ENCODE results near the gene MUC5AC.
"Not testable (repeated sequence)": the region's sequence is repeated elsewhere in the genome, so short reads cannot be mapped to it uniquely, and the experiment has no call there.

Gene MUC5AC

DNA sequence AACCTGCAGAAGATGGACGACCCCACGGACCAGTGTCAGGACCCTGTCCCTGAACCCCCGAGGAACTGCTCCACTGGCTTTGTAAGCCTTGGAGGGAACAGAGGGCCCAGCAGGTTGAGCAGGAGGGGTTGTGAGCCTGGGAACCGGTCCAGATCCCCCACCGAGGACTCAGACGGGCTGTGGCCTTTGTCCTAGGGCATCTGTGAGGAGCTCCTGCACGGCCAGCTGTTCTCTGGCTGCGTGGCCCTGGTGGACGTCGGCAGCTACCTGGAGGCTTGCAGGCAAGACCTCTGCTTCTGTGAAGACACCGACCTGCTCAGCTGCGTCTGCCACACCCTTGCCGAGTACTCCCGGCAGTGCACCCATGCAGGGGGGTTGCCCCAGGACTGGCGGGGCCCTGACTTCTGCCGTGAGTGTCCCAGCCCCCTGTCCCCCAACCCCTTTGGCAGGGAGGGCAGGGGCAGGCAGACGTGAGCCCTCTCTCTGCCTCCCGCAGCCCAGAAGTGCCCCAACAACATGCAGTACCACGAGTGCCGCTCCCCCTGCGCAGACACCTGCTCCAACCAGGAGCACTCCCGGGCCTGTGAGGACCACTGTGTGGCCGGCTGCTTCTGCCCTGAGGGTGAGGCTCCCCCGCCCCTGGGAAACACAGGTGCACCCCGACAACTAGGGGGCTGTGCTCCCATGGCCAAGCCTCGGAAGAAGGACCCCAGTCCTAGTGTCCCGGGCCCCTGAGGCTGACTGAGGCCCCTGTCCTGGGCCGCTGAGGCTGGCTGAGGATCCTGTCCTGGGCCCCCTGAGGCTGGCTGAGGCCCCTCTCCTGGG lies 6.4 kb downstream of the MUC5AC start:
- no peak for DNase-seq

DNA sequence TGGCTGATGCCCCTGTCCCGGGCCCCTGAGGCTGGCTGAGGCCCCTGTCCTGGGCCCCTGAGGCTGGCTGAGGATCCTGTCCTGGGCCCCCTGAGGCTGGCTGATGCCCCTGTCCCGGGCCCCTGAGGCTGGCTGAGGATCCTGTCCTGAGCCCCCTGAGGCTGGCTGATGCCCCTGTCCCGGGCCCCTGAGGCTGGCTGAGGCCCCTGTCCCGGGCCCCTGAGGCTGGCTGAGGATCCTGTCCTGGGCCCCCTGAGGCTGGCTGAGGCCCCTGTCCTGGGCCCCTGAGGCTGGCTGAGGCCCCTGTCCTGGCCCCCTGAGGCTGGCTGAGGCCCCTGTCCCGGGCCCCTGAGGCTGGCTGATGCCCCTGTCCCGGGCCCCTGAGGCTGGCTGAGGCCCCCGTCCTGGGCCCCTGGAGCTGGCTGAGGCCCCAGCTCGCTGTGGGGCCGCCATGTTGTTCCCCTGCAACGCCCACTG lies 7.1 kb downstream of the MUC5AC start:
- not testable (repeated sequence) for DNase-seq

DNA sequence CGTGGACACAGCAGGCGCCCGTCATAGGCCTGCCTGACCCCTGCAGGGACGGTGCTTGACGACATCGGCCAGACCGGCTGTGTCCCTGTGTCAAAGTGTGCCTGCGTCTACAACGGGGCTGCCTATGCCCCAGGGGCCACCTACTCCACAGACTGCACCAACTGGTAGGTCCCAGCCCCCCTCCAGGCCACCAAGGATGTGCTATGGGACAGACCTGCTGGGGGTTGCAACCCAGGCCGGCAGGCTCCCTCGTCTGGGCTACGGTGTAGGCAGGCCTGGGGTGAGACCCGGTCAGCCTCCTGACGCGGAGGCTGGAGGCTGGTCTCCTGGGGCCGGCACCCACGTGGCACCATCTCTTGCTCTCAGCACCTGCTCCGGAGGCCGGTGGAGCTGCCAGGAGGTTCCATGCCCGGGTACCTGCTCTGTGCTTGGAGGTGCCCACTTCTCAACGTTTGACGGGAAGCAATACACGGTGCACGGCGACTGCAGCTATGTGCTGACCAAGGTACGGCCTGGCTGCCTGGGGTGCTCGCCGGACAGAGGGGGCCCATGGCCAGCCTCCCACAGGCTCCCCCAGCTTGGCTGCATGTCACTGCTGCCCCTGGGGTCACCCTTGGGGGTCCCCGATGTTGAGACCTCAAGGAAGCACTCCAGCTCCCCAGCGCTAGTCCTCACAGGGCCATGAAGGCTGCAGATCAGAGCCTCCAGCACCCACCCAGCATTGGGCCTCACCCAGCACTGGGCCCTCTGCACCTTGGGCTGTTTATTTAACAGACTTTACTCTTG lies 7.7 kb downstream of the MUC5AC start:
- no peak for DNase-seq

DNA sequence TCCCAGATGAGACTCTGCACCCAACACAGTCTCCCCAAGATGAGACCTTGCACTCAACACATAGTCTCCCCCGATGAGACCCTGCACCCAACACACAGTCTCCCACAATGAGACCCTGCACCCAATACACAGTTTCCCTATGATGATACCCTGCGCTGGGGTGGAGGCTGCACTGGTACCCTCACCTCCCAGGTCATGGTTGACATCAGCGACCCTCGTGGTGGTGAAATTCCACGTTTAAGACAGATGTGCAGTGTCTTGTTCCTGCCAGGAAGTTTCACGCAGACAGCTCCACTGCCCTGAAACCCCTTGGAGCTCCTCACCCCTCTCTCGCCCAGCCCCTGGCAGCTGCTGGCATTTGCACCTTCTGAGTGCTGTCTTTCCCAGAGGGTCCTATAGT lies 9.5 kb downstream of the MUC5AC start:
- DNase-seq = no peak

DNA sequence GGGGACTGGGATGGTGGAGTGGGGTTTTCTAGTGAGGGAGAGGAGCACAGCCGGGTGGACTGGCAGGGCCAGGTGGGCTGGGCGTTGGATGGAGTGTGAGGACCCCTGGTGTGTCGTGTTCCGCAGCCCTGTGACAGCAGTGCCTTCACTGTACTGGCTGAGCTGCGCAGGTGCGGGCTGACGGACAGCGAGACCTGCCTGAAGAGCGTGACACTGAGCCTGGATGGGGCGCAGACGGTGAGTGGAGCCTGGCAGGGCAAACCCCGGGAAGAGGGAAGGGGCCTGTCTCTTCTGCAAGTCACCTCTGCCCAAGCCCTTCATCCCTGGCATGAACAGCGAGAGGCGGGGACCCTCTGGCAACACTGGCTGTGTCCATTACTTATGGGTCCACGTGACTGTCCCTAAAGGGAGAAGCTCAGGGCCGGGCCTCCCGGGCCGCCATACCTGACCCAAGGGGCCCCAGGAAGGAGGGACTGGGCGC lies 10.0 kb downstream of the MUC5AC start:
- DNase-seq = no peak

DNA sequence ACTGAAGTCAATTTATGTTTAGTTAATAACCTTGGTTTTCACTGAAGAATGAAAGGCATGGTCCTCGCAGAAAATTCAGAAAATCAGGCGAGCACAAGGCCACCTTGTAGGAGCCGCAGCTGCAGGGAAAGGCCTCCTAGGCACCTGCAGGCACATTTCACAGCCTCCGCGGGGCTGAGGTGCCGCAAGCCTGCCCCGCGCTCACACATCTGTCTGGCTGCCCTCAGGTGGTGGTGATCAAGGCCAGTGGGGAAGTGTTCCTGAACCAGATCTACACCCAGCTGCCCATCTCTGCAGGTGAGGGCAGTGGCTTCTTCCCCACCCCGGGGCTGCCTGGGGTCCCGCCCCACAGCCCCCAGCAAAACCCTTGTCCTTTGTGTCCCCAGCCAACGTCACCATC lies 10.5 kb downstream of the MUC5AC start:
- no peak for DNase-seq

DNA sequence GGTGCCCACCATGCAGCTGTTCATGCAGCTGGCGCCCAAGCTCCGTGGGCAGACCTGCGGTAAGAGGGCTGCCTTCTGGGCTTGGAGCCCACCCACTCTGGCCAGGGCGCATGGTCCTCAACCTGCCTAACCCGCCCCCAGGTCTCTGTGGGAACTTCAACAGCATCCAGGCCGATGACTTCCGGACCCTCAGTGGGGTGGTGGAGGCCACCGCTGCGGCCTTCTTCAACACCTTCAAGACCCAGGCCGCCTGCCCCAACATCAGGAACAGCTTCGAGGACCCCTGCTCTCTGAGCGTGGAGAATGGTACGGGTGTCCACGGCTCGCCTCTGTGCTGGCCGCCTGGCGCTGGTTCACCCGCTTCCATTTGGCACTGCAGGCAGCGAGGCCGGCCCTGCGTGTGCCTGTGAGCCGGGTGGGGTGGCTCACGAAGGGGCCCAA lies 11.0 kb downstream of the MUC5AC start:
- no peak for DNase-seq

DNA sequence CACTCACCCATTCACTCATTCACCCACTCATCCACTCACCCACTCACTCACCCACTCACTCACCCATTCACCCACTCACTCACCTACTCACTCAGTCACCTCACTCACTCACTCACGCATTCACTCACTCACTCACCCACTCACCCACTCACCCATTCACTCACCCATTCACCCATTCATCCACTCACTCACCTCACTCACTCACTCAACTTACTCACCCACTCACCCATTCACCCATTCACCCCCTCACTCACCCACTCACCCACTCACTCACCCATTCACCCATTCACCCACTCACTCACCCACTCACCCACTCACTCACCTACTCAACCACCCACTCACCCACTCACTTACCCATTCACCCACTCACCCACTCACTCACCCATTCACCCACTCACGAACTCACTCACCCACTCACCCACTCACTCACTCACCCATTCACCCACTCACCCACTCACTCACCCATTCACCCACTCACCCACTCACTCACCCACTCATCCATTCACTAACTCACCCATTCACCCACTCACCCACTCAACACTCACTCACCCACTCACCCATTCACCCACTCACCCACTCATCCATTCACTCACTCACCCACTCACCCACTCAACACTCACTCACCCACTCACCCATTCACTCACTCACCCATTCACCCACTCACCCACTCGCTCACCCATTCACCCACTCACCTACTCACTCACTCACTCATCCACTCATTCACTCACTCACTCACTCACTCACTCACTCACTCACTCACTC lies 13.7 kb downstream of the MUC5AC start:
- DNase-seq = no peak

DNA sequence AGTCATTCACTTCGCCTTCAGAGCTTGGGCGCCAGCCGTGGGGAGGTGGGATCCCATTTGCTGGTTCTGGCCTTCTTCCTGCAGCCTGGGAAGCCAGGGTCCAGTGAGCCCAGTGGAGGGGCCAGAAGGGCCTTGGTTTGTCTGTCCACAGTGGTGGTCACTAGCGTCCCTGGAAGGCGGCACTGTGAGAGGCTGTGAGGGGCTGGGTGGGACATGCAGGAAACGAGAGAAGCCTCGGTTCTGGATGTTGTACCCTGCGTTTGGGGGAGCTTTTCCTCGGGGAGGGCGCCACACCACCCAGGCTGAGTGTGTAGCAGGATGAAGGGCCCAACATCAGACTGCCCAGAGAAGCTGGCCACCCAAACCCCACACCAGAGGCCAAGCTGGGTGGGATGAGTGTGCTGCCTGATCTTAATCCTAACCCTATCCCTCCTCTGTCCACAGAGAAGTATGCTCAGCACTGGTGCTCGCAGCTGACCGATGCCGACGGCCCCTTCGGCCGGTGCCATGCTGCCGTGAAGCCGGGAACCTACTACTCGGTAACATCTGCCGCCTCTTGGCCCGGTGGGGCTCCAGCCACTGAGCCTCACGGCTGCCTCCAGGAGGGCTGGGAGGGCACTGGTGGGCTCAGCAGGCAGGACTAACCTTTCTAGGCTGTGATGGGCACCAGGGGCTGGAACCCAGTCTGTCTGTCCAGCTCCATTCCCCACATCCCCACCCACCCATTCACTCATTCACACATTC lies 14.4 kb downstream of the MUC5AC start:
- DNase-seq = no peak

DNA sequence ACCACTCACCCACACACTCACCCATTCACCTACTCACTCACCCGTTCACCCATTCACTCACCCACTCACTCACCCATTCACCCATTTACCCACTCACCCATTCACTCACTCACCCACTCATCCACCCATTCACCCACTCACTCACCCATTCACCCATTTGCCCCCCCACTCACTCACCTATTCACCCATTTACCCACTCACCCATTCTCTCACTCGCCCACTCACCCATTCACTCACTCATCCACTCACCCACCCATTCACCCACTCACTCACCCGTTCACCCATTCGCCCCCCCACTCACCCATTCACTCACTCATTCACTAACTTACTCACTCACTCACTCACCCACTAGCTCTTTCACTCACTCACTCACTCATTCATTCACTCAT lies 15.0 kb downstream of the MUC5AC start:
- DNase-seq = no peak

DNA sequence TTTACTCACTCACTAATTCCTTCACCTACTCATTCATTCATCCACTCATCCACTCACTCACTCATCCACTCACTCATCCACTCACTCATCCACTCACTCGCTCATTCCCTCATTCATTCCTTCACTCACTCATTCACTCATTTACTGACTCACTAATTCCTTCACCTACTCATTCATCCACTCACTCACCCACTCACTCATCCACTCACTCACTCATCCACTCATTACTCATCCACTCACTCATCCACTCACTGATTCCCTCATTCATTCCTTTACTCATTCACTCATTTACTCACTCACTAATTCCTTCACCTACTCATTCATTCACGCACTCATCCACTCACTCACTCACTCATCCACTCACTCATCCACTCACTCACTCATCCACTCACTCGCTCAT lies 15.6 kb downstream of the MUC5AC start:
- DNase-seq = not testable (repeated sequence)

DNA sequence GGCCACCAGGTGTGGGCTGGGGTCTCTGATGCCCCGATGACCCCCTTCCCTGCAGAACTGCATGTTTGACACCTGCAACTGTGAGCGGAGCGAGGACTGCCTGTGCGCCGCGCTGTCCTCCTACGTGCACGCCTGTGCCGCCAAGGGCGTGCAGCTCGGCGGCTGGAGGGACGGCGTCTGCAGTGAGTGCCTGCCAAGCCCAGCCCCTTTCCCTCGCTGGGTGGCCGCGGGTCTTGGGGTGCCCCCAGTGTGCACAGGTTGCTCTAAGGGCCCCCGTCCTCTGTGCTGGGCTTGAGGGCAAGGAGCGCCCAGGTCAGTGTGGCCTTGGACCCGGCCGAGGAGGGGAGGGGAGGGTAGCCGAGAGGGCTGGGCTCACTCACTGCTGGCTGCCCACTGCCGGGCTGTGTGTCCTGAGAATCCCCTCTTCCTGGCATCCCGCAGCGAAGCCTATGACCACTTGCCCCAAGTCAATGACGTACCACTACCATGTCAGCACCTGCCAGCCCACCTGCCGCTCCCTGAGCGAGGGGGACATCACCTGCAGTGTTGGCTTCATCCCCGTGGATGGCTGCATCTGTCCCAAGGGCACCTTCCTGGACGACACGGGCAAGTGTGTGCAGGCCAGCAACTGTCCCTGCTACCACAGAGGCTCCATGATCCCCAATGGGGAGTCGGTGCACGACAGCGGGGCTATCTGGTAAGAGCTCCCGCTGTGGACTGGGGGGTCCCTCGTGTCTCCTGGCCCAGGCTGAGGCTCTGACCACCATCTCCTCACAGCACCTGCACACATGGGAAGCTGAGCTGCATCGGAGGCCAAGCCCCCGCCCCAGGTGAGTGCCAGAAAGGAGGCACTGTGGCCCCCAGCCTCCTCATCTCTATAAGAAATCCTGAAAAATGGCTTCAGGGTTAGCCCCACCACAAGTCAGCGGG lies 17.0 kb downstream of the MUC5AC start:
- no peak for DNase-seq

DNA sequence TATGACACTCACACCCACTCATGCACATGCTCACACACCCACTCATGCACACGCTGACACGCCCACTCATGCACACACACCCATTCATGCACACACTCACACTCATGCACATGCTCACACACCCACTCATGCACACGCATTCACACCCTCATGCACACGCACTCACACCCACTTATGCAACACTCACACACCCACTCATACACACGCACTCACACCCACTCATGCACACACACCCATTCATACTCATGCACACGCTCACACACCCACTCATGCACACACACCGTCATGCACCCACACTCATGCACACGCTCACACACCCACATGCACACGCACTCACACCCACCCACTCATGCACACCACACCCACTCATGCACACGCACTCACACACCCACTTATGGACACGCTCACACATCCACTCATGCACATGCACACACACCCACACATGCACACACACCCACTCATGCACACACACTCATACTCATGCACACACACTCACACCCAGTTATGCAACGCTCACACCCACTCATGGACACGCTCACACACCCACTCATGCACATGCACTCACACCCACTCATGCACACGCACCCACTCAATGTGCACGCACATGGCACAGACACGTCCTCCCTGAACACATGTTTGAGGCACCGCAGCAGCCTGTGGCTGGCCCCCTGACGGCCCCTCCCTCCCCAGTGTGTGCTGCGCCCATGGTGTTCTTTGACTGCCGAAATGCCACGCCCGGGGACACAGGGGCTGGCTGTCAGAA lies 17.9 kb downstream of the MUC5AC start:
- DNase-seq = no peak

DNA sequence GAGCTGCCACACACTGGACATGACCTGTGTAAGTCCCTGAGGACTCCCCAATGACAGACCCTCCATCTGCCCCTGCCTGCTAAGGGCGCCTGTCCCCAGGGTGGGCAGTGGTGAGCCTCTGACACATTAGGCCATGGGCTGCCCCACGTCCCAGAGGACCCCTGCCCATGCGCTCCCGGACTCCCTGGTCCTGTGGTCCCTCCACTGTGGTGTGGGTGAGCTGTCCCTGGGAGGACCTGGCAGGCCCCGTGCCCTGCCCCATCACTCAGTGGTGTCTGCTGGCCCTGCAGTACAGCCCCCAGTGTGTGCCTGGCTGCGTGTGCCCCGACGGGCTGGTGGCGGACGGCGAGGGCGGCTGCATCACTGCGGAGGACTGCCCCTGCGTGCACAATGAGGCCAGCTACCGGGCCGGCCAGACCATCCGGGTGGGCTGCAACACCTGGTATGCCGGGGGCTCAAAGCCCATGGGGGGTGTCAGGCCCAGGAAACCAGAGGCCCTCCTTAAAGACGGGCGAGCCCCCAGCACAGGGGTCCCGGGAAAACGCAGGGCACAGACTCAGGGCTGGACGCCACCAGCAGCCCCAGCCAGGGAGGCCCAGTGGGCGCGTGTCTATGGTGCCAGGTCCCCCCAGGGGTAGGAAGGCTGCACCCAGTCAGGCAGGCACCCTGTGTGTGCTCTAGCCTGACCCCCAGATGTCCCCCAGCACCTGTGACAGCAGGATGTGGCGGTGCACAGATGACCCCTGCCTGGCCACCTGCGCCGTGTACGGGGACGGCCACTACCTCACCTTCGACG lies 18.7 kb downstream of the MUC5AC start:
- DNase-seq = no peak

DNA sequence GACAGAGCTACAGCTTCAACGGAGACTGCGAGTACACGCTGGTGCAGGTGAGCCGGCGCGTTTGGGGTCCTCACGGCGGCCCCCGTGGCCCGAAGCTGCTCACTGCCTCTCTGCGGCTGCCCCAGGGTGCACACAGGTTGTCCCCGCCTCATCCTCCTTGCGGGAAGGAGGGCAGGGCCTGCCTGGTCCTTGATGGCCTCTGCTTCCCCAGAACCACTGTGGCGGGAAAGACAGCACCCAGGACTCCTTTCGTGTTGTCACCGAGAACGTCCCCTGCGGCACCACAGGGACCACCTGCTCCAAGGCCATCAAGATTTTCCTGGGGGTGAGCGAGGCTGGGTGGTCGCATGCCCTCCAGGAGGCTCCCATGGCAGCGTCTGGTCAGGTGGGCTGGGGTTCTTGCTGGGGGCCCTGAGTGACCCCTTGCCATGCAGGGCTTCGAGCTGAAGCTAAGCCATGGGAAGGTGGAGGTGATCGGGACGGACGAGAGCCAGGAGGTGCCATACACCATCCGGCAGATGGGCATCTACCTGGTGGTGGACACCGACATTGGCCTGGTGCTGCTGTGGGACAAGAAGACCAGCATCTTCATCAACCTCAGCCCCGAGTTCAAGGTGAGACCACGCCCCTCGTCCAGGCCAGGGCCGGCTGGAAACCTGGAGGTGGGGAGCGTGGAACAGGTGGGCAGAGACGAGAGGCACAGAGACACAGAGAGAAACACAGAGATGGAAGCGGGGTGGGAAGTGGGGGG lies 19.4 kb downstream of the MUC5AC start:
- no peak for DNase-seq

DNA sequence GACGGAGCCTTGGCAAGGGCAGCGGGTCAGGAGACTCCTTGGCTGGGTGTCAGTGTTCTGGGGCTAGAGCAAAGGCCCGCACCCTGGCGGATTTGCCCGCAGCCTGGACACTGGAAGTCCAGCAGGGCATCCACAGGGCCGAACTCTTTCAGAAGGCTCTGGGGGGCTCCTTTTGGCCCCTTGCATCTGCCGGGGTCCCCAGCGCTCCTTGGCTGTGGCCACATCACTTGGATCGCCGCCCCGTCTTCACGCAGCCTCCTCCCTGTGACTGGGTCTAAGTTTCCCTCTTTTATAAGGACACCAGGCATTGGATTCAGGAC lies 20.0 kb downstream of the MUC5AC start:
- DNase-seq = no peak

DNA sequence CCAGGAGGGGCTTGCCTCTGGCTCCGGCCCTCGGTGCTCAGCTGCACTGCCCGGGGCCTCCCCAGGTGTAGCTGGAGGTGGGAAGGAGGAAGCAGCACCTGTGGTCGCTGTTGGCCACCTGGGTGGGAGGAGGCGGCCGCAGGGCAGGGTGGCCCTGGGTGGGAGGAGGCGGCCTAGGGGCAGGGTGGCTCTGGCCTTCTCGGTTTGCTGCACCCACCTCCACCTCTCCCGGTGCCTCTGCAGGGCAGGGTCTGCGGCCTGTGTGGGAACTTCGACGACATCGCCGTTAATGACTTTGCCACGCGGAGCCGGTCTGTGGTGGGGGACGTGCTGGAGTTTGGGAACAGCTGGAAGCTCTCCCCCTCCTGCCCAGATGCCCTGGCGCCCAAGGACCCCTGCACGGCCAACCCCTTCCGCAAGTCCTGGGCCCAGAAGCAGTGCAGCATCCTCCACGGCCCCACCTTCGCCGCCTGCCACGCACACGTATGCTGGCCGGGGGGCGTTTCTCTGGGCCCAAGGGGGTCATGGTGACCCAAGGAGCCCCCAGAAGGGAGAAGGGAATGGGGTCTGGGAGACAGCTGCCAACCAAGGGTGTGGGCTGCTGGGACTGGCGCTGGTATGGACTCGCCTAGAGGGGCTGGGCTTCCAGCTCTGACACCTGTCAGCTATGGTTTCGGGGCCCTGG lies 20.6 kb downstream of the MUC5AC start:
- DNase-seq = no peak

DNA sequence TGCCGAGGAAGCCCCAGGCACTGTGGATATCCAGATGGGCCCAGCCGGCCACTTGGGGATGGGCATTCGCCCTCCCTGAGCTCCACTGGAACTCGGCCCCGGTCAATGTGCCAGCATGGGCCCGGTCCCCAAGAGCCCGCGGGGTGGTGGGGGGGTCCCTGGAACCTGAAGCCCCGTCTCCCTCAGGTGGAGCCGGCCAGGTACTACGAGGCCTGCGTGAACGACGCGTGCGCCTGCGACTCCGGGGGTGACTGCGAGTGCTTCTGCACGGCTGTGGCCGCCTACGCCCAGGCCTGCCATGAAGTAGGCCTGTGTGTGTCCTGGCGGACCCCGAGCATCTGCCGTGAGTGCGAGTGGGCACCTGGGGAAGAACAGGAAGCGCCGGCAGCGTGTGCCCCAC lies 21.2 kb downstream of the MUC5AC start:
- no peak for DNase-seq

Data from NCI-H2171 treated with DMSO at 0.1 percent for 48 hours (cell line).